HG03196 (cell line): ENCODE results near the gene MCM5.
A peak's percentile ranks its signal among the peaks of the same experiment; 100 is the strongest.

Experiments used
- ATAC-seq: cut with Tn5 transposase; IDR thresholded peaks from one replicate; pipeline ENCODE4 v1.9.1; 2021; ENCODE audit not compliant: unreplicated experiment

Gene MCM5

DNA sequence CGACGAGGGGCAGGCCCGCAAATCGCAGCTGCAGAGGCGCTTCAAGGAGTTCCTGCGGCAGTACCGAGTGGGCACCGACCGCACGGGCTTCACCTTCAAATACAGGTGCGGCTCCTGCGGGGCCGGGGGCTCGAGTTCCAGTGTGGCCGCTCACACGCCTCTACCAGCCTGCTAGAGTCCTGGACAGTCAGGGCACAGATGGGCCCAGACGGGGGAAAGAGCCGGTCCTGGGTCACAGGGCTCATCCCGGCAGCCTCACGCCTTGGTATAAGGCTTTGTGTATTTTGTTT is 506 bp downstream of the MCM5 start:
- ATAC-seq: no peak

DNA sequence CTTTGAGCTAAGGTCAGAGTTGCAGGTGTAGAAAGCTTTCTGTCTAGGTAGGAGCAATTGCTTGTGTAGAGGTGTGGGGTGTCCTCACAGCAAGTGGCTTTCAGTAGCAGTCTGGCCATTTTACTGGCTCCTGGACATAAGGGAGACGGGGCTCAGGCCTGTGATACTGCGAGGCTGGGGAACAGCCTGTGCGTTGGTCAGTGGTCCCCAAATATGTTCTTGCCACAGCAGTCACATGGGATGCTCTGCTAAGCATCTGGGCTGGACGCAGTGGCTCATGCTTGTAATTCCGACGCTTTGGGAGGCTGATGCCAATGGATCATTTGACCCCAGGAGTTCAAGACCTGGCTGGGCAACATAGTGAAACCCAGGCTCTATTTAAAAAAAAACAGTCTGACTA is 1.9 kb downstream of the MCM5 start:
- no peak for ATAC-seq

DNA sequence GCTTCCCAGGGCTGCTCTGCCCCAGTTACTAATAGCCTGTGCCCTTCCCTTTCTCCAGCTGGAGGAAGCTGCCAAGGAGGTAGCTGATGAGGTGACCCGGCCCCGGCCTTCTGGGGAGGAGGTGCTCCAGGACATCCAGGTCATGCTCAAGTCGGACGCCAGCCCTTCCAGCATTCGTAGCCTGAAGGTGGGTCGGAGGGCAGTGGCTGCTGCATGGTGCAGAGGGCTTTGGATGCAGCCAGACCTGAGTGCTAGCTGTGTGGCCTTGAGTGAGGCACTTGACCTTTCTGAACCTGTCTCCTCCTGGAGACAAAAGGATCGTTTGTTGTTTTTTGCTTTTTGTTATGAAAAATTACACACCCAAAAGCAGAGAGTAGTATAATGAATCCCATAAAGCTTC is 3.4 kb downstream of the MCM5 start:
- no peak for ATAC-seq

DNA sequence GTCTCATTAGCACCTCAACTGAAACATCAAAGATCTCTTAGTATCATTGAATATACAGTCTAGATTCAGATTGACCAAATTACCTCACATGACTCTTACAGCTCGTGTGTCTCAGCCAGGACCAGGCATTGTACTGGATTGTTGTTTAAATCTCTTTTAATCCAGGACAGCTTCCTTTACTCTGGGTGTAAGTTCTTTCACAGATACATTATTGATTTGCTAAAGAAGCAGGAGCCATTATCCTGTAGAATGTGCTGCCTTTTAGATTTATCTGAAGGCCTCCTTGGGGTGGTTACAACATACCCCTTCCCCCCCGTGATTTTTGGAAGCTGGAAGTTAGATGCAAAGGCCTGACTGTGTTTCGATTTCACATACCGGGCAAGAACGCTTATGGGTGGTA is 4.2 kb downstream of the MCM5 start:
- ATAC-seq: no peak

DNA sequence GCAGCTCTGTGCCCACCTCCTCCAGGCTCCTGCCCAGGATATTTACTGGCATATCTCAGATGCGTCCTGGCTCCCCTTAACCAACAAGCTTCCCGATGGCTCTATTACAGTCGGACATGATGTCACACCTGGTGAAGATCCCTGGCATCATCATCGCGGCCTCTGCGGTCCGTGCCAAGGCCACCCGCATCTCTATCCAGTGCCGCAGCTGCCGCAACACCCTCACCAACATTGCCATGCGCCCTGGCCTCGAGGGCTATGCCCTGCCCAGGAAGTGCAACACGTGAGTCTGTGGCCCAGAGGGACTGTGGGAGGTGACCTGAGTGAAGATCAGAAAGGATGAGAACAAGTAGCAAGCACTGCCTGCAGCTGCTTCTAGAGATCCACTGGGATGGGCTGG is 6.5 kb downstream of the MCM5 start:
- ATAC-seq: no peak

DNA sequence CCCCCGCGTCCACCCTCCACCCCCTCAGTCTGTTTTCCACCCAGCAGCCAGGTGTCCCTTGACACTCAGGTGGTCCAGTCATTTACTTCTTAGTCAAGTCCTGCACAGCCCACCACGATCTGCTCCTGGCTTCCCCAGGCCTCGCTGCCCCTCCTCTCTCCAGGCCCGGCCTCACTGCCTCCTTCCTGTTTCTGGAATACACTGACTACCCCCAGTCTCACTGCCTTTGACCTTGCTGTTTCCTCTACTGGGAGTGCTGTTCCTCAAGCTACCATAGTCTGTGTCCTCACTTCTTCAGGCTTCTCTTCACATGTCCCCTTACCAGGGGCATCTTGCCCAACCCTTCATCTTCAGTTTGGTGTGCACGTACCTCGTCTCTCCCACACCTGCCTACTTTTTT is 7.4 kb downstream of the MCM5 start:
- no peak for ATAC-seq

DNA sequence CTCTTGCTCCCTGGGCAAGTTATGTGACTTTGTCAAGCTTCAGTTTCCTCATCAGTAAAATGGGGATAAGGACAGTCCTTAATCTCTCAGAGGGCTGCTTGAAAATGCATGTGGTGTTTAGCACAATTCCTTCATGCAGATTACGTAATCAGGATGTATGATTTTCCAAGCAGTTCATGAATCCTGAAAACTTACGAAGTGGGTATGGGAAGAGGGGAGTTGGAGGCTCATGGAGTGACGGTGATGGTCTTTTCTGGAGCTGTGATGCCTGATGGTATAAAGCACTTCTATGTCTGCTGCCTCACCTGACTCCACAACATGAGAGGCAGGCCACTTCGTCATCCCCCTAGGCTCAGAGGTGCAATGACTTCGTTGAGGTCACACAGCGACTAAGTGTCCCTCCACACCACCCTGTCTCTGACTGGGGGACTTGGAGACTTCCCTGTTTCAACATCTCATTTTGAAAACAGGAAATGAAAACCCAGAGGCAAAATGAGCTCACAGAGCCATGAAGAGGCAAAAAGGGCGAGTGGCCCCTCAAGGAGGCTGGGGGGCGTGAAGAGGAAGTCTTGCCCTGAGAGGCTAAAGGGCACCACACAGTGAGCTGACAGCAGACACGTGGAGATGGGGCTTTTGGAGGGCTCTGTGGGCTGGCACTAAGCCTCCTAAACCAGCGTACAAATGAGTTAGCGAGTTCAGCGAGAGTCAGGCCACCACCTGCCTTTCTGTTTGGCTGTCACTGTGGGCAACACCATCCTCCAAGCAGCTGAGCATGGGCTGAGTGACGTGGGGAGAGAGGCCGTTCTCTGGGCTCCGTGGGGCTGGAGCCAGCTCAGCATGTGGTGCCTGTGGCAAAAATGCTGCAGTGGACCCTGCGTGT is 10.1 kb downstream of the MCM5 start:
- ATAC-seq: peak; percentile 61

DNA sequence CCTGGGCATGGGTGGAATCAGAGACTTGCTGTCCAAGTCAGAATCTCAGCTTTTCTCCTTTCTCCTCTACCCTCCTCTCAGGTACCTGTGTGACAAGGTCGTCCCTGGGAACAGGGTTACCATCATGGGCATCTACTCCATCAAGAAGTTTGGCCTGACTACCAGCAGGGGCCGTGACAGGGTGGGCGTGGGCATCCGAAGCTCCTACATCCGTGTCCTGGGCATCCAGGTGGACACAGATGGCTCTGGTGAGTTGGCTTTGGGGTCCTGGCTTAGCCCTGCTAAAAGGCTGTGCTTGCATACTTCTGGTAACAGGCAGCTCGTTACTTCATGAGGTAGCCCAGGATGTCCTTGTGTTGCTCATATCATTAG is 10.7 kb downstream of the MCM5 start:
- no peak for ATAC-seq

DNA sequence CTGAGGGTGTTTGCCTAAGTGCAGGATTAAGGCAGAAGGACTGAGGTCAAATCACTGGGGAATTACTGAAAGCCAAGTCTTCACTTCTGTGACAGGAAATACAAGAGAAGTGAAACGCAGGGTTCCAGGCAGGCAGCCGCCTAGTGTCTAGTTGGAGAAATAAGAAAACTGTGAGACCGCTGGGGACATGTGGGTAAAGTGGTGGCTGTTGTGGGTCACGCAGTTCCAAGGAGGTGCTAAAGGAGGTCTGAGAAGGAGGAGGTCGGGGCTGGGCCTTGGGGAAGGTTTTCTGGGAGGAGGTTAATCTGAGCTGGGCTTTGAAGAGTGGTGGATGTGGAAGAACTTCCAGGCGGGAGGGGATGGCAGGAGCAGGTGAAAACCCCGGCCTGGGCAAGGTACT is 11.2 kb downstream of the MCM5 start:
- ATAC-seq: no peak

DNA sequence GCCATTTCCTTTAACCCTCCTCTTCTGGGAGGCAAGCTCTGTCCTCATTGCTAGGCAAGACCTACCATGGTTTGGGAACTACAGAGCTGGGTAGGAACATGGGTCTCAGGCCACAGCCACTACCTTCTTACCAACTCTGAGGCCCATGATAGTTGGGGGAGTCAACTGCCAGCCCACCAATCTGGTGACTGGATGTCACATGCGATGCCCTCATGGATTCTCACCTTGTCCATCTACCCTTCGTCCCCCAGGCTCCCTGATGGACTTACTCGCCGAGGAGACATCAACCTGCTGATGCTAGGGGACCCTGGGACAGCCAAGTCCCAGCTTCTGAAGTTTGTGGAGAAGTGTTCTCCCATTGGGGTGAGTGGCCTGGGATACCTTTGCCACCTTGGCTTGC is 13.7 kb downstream of the MCM5 start:
- ATAC-seq: no peak

DNA sequence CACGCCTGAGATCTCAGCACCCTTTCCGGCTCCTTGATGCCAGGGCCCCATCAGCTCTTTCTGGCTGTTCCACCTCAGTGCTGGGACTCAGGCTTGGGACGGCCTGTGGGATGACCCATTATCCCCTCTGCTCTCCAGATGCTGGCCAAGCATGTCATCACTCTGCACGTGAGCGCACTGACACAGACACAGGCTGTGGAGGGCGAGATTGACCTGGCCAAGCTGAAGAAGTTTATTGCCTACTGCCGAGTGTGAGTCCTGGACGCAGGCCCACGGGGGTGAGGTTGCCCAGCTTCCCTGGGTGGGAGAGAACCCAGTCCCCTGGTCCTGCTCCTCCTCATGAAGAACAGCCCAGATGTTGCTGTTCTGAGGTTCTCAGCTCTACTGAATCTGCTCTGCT is 17.7 kb downstream of the MCM5 start:
- ATAC-seq: no peak

DNA sequence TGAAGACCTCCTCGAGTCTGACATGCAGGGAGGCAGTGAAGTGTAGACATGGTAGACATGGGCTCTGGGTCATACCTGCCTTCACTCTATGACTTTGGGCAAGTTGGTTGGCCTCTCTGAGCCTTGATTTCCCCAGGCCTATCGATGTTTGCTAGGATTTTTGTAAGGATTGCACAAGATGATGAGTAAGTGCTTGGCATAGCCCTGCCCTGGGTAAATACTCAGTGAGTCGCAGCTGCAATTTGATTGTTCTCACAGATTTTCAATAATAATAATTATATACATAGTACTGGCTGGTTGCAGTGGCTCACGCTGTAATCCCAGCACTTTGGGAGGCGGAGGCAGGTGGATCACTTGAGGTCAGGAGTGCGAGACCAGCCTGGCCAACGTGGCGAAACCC is 18.1 kb downstream of the MCM5 start:
- ATAC-seq: no peak

DNA sequence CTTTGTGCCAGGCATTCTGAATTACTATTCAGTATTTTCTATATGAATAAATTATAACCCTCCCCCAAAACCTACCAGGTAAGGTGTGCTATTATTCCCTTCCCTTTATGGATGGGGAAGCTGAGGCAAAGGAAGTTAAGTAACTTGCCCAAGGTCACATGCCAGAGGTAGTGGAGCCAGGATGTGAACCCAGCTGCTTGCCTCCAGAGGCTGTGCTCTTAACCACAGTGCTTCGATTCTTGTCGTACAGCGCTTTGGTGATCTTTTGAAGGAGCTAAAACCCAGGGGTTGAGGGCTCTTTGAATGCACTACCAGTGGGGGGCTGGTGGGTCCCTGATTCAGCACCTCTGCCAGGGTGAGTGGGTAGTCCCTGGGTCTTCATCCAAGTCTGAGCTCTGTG is 18.8 kb downstream of the MCM5 start:
- ATAC-seq: no peak

DNA sequence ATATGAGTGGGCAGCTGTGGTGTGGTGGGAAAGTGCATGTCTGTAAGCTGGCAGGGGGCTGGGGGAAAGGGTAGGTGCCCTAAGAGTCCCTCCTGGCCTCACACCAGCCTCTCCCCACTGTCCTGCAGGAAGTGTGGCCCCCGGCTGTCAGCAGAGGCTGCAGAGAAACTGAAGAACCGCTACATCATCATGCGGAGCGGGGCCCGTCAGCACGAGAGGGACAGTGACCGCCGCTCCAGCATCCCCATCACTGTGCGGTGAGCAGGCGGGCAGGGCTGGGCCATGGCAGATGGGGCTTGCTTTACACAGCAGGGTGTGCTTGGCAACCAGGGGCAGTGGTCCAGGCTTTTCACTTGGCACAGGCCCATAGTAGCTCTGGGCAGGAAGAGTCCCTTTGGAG is 19.8 kb downstream of the MCM5 start:
- no peak for ATAC-seq

DNA sequence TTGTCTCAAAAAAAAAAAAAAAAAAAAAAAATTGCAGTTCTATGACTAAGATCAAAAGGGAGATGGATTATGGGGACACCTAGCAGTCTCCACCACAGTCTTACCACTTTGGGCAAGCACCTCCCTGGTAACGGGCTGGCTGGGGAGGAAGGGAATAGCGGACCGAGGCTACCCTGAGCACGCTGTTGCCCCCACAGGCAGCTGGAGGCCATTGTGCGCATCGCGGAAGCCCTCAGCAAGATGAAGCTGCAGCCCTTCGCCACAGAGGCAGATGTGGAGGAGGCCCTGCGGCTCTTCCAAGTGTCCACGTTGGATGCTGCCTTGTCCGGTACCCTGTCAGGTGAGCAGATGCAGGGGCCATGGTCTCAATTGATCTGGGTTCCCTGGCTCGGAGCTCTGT is 21.2 kb downstream of the MCM5 start:
- no peak for ATAC-seq

DNA sequence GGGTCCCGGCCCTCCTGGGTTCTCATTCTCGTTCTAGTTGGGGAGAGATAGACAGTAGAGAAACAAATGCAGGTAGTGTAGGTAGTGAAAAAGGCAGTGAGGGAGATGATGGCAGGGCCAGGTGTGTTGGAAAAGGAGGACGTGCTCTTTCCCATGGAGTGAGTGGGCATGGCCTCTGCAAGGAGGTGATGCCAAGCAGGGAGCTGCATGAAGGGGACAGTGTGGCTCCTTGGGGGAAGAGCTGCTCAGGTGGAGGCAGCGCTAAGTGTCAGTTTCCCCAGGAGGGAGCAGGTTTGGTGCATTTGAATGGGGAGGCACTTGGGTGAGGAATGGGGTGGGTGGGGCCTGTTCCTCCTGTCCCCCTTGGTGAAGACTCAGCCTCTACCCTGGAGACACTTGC is 22.2 kb downstream of the MCM5 start:
- ATAC-seq: no peak

DNA sequence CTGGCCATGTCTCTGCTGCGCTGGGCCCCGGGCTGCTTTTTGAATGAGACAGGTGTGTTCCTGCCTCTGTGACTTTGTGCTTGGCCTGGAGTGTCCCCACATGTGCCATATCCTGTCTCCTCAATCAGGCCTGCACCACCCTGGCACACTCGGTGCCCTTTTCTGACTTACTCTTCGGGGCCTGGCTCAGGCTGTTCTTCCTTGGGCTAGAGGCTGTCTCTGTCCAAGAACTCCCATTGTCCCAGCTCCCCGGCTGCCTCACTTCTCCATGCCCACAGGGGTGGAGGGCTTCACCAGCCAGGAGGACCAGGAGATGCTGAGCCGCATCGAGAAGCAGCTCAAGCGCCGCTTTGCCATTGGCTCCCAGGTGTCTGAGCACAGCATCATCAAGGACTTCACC is 23.0 kb downstream of the MCM5 start:
- no peak for ATAC-seq

DNA sequence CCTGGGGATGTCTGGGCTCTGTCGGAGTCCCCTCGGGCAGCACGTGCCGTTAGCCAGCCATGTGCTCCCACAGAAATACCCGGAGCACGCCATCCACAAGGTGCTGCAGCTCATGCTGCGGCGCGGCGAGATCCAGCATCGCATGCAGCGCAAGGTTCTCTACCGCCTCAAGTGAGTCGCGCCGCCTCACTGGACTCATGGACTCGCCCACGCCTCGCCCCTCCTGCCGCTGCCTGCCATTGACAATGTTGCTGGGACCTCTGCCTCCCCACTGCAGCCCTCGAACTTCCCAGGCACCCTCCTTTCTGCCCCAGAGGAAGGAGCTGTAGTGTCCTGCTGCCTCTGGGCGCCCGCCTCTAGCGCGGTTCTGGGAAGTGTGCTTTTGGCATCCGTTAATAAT is 24.1 kb downstream of the MCM5 start:
- ATAC-seq: no peak

DNA sequence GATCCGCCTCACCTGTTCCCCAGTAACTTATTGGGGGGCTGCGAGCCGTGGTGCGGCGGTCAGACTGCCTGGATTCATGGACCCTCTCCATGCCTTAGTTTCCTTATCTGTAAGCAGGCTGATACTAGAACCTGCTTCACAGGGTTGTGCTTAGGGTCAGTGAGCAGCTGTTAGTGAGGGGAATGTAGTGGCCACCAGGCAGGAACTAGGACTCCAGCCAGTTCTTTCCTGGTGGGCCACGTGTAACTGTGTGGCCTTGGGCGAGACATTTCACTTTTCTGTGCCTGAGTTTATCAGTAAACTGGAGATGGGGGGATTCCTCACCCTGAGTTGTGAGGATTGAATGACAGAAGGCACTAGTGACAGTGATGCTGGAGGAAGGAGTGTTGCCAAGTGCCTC is 24.8 kb downstream of the MCM5 start:
- no peak for ATAC-seq

DNA sequence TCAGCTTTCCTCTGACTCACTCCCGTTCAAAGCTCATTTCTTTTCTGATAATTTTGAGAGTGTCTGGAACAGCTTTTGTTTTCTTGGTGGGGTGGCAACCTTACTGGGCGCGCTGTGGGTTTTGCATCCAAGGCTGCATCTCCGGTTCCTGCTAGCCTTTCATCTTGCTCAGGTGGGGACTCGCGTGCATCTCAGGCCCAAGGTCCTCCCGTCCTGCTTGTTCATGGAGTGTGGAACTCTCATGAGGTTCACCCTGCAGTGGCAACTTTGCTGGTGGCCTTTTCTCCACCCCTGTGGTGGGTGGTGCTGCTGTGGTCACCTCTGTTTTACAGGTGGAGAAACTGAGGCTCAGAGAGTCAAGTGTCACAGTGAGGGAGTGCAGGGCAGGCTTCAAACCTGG is 25.6 kb downstream of the MCM5 start:
- no peak for ATAC-seq

DNA sequence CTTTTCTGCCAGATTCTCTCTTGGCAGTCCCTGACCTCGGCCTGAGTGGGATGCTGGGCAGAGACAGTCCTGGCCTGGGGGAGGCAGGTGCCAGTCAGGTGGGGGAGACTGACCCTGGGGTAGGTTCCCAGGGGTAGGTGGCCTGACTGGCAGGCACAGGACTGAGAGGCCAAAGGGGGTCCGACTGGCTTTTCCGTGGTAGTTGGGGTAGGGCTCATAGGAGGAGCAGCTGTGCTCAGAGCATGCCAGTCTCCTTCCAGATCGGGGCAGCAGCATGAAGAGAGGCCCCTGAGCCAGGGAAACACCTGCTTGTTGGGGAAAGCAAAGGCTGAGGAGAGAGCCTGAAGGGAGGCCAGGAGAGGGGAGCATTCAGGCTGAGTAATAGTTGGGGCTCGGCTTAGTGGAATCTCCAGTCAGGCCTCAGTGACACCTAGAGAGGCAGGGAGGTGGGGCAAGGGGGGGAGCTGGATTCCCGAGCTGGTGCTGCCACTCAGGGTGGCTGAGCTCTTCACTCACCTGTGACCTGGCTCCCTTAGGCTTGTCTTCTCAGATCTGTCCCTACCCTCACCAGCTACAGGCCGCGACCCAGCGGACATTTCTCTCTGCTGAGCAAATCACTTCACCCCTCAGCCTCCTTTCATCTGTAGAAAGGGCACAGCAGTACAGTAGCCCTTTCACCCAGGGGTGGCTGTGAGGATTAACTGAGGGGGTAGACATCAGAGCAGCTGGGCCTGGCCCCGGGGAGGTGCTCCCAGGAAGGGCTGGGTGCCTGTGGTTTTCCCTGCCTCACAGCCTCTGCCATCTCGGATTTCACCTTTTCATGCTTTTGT is 26.2 kb downstream of the MCM5 start:
- no peak for ATAC-seq

DNA sequence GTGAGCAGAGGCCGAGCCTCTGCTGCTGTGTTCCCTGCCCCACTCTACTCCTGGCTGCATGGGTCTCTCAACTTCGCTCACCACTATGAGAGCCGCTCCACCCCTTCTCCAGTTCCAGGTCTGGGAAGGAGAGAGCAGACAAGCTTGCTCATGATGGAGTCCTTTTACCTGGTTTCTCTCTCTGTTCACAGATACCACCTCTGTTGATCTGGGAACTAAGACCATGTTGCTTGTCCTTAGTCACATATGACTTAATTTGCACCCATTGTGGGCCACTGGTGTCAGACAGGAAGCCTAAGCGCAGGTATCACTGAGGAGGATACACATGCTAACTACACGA is 26.8 kb downstream of the MCM5 start:
- ATAC-seq: no peak

DNA sequence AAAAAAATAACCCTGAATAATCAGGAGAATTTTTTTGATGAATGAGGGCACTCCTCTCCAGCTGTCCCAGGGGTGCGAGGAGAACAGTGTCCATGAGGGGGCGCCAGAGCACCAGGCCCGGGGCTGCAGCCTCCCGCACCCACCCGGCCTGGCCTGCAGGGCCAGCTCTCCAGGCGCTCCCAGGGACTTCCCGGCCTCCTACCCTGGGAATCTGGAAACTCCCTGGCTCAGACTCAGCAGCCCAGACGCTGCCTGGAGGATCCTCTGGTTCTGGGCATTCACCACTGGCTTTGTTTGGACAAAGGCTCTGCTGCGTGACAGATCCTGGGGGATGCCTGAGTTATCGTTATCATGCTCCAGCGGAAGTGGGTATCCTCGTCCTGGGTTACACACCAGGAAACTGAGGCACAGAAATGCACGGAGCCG is 31.0 kb downstream of the MCM5 start:
- ATAC-seq: no peak
